ENCODE results near the gene ALG3.

Gene ALG3

GRCh38 chr3:184192889-184193288 is 55.9 kb downstream of the ALG3 start:
- no peak for DNase-seq
